GM19035 (cell line): ENCODE measurements around the gene RALGAPA2.
"Not testable (repeated sequence)": the region's sequence is repeated elsewhere in the genome, so short reads cannot be mapped to it uniquely, and the experiment has no call there.

Experiments used
- ATAC-seq: cut with Tn5 transposase; IDR thresholded peaks from one replicate; pipeline ENCODE4 v1.9.1; 2021; ENCODE audit not compliant: unreplicated experiment

The RALGAPA2 gene

GRCh38 chr20:20358801-20359200 lies 353.6 kb downstream of the RALGAPA2 start:
- ATAC-seq: no peak

DNA sequence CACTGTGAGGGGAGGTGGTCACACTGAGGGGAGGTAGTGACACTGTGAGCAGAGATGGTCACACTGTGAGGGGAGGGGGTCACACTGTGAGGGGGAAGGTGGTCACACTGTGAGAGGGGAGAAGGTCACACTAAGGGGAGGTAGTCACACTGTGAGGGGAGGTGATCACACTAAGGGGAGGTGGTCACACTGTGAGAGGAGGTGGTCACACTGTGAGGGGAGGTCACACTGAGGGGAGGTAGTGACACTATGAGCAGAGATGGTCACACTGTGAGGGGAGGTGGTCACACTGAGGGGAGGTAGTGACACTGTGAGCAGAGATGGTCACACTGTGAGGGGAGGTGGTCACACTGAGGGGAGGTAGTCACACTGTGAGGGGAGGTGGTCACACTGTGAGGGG lies 356.9 kb downstream of the RALGAPA2 start:
- ATAC-seq: not testable (repeated sequence)

DNA sequence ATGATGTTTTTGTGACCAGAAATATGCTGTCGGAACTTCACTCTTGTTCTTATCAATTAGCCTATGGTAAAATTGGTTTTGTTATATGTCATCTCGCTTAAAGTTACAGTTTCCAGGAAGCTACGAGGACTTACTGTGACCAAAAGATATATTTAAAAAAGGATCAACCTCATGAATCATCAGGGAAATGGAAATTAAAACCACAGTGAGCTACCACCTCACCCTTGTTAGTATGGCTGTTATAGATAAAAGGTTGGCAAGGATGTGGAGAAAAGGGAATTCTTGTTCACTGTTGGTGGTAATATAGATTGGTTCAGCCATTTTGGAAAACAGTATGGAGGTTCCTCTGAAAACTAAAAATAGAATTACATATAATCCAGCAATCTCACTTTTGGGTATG lies 358.9 kb downstream of the RALGAPA2 start:
- no peak for ATAC-seq

DNA sequence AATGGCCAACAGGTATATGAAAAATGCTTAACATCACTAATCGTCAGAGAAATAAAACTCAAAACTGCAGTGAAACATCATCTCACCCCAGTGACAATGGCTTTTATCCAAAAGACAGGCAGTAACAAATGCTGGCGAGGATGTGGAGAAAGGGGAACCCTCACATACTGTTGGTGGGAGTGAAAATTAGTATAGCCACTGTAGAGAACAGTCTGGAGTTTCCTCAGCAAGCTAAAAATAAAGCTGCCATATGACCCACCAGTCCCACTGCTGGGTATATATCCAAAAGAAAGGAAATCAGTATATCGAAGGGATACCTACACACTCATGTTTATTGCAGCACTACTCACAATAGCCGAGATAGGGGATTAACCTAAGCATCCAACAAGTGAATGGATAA lies 368.0 kb downstream of the RALGAPA2 start:
- no peak for ATAC-seq

DNA sequence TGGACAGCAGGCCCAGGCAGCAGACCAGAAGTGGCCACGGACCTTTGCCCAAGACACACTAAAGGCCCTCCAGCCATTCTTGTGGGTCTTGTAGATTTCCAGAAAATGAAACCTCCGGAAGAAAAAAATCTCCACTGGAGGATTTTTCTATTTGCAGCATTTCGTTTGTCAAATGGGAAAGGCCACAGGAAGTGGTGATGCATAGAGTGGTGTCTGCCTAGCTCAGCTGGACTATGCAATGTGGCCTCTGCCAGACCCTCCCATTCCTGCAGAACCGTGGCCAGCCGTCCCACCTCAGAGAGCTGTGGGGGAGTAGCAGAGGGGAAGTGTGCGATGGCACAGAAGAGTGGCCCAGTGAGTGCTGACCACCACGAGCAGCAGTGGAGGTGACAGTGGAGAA lies 368.5 kb downstream of the RALGAPA2 start:
- no peak for ATAC-seq
